CD4-positive, alpha-beta T cell treated with Interferon alpha-2 for 1 hour (primary cell): ENCODE data around the gene UCP3.
A peak's percentile ranks its signal among the peaks of the same experiment; 100 is the strongest.
"Not testable (repeated sequence)": the region's sequence is repeated elsewhere in the genome, so short reads cannot be mapped to it uniquely, and the experiment has no call there.

Experiments
- DNase-seq, 2 donors: peaks; one replicate each; pipeline ENCODE4 v3.0.0-alpha.2; 2020 to 2022

Gene UCP3

DNA sequence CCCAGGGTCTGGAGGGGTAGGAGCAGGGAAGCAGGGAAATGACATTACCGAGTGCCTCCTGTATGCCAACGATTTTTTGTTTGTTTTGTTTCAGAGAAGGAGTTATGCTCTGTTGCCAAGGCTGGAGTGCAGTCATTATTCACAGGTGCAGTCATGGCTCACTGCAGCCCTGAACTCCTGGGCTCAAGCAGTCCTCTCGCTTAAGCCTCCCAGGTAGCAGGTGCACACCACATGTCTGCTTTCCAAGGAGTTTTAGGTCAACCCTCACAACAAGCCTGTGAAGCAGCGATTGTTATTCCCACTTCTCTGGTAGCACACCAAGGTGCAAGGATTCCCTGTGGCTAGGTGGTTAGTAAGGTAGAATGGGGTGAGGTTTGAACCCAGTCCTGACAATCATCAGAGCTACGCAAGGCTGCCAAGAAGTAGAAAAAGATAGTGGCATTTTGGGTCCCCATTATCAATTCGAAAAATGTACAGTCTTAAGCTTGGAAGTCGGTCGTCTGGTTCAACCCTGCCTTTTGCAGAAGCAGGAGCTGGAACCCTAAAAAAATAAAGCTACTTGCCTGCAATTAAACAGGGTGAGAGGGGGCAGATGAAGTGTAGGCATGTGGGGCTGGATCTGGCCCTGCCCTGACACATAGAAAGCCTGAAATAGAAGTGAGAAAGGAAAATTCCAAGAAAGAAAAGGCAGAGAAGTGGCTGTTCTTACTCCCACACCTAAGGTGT is 9.1 kb downstream of the UCP3 start:
- peak in 1 of 2 donors; percentile 51 for DNase-seq

DNA sequence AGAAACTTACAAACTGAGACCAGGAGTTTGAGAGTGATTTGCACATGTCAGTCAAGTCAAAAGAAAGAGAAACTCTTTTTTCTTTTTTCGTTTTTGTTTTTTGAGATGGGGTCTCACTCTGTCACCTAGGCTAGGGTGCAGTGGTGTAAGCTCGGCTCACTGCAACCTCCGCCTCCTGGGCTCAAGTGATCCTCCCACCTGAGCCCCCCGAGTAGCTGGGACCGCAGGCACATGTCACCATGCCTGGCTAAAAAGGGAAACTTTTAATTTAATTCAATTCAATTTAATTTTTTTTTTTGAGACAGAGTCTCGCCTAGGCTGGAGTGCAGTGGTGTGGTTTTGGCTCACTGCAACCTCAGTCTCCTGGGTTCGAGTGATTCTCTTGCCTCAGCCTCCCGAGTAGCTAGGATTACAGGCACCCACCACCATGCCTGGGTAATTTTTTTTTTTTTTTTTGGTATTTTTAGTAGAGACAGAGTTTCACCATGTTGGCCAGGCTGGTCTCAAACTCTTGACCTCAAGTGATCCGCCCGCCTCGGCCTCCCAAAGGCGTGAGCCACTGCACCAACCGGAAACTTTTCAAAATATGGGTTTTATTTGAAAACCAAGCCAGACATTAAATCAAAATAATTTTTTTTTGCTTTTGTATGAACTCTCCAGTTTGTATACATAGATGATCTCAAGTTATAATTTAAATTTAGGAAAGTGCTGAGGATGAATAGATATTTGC is 9.9 kb downstream of the UCP3 start:
- DNase-seq = no peak

DNA sequence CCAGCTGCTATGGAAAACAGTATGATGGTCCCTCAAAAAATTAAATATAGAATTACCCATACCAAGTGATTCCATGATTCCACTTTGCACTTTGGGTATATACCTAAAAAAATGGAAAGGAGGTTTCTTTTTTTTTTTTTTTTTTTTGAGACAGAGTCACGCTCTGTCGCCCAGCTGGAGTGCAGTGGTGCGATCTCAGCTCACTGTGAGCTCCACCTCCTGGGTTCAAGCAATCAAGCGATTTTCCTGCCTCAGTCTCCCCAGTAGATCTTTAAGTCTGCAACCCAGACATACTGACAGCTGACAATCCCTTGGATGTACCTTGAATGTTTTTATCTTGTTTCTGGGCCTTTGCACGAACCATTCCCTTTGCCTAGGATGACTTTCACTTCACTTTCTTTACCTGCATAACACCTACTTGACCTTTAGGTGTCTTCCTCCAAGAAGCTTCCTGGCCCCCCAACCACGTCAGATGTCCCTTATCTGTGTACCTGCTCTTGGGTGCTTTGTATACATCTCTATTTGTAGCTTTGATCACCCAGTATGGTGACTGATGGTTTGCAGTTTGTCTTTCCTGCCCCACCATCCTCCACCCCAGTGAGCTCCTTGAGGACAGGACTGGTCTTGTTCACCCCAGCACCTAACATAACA is 11.6 kb downstream of the UCP3 start:
- DNase-seq = no peak

DNA sequence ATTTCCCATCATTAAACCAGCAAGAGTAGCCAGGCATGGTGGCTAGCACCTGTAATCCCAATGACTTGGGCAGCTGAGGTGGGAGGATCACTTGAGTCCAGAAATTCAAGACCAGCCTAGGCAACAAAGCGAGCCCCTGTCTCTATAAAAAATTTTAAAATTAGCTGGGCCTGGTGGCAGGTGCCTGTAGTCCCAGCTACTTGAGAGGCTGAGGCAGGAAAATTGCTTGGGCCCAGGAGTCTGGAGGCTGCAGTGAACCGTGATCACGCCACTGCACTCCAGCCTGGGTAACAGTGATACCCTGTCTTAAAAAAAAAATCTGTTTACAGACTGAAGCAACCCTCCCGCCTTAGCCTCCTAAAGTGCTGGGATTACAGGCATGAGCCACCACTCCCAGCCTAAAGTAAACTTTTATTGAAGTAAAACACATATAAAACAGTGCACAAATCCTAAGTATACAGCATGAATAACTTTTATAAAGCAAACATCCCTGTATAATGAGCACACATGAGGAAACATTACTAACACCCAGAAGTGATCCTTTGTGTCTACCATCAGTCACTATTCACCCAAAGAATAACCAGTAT is 12.6 kb downstream of the UCP3 start:
- DNase-seq = no peak

DNA sequence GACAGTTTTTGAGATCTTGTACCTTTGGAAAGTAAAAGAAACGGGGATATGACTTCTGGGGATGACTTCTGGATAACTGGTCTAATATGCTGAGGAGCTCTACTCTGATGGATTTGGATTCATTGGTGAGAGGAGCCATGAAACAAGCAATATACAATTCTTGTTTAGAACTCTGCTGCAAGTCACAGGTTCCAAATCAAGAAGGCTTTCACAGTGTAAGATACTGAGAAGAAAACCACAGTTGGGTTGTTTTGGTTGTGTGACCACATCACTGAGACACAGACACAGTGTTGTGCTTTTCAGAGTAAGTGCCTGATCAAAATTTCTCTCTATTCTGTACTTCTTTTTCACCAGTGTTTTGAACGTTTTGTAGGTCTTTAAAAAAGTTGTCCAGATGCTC is 13.2 kb downstream of the UCP3 start:
- peak; percentile 49 to 82 for DNase-seq

DNA sequence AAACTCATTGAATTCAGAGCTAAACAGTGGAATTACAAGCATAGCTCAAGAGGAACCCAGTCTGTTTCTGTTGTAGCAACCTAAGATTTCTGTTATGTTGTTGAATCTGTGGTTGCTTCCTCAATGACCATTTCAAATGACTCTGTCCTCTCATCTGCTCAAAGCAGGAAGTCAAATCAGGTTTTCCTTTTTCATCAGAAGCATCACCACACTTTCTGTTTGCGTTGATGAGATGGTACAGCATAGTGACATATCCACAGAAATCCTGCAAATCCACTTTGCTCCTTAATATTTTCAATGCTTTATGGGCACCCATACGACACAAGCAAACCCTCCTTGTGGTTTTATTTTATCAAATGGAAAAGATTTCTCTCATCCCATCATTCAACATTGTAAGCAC is 13.6 kb downstream of the UCP3 start:
- peak; percentile 47 to 86 for DNase-seq

DNA sequence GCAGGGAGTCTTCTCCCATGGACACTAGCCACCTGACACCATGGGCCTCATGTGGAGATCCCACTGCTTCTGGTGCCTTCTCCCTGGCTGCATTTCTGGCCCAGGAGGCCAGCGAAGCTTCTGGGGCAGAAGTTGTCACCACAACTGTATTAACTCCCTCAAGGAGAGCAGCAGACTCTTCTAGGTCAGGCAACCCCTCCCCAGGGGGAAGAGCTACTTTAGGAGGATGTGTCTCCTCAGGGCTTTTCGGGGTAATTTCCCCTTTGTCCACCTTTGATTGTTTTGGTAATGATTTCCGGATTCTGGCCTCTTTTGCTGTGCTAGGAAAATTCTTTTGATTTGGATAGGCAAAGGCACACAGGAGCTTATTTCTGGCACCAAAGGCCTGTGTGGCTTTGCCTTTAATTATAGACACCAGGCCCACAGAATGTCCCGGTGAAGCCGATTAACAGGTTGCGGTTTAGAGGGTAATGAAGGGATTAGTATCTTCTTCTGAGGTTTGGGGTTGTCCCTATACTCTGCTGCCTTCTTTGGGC is 17.3 kb downstream of the UCP3 start:
- peak in 1 of 2 donors; percentile 46 for DNase-seq

DNA sequence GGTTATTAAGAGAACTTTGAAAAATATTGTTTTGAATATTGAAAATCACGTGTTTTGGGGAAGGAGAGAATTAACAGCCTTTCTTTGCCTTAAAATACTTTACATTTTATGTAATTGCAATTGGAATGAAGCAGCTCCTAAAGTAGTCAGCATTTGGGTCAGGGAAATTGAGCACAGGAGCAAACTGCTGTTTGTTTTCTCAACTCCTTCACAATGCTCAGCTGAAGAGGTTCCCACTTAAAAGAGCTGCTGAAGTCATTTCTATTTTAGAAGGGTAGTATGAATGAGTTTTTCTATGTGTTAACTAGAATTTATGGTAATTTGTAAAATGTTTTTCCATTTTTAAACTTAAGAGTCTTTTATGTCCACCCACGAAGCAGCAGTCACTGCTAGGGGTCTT is 18.2 kb downstream of the UCP3 start:
- DNase-seq = no peak

DNA sequence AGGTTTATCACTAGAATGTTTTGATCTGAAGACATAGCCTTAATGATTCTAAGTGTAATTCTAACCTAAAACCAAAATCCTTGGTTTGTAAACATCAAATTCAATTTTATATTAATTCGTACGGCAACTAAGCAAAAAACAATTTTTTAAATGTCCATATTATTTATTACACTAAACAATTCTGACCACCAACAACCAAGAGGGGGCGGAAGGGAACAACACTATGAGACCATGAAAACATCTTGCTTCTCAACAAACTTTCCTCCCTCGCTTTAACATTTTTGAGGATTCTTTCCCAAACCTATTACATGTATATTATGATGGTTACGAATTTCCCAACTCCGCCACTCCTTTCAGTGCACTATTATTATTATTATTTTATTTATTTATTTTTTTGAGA is 19.7 kb downstream of the UCP3 start:
- DNase-seq = no peak

DNA sequence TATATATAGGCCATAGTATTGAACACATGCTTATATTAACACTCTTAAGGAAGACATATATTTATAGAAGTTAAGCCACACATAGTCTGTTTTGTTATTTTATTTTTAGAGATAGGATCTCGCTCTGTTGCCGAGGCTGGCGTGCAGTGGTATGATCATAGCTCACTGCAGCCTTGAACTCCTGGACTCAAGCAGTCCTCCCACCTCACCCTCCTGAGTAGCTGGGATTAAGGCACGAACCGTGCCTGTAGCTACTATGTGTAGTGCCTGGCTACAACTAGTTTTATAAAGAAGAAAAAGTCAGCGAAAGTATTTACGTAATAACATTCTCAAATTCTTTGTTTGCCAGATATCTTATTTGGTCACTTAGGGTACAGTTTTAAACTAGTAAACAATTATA is 20.7 kb downstream of the UCP3 start:
- no peak for DNase-seq

DNA sequence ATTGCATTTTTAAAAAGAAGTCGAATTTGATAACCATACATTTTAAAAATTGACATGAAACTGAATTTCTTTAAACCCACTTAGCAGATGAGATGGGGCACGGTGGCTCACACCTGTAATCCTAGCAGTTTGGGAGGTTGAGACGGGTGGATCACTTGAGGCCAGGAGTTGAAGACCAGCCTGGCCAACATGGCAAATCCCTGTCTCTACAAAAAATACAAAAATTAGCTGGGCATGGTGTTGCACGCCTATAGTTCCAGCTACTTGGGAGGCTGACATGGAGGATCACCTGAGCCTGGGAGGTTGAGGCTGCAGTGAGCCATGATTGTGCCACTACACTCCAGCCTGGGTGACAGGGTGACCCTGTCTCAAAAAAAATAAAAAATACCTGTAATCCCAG is 23.2 kb downstream of the UCP3 start:
- DNase-seq = not testable (repeated sequence)

DNA sequence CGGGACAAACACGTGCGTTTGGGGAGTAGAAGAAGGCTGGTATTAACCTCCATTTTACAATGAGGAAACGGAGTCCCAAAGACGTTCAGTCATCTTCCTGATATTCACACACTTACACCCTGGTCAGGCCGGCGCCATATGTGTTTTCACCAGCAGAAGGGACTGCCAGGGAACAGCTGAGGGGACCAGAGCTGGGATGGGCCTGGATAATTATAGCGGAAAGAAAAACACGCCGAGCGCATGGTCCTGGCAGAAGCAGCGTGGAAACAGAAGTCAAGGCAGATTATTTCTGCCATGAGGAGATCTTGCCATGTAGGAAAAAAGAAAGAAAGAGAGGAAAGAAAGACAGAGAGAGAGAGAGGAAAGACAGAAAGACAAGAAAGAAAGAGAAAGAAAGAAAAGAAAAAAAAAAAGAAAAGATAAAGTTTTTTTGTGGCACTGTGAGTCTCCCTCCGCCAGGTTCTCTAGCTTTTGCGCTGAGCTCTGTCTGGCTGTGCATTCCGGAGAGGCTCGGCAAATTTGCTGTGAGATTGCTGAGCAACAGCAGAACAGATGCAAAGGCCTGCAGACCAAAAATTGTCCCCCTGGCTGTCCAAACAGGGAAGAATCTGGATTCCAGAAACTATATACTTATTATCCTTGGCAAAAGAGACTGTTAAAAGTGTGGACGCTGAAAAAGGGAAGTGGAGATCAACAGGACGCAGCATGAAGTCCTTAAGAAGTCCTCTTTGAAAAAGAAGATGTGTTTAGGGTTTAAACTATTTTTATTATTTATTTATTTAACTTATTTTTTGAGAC is 24.9 kb downstream of the UCP3 start:
- DNase-seq = no peak

DNA sequence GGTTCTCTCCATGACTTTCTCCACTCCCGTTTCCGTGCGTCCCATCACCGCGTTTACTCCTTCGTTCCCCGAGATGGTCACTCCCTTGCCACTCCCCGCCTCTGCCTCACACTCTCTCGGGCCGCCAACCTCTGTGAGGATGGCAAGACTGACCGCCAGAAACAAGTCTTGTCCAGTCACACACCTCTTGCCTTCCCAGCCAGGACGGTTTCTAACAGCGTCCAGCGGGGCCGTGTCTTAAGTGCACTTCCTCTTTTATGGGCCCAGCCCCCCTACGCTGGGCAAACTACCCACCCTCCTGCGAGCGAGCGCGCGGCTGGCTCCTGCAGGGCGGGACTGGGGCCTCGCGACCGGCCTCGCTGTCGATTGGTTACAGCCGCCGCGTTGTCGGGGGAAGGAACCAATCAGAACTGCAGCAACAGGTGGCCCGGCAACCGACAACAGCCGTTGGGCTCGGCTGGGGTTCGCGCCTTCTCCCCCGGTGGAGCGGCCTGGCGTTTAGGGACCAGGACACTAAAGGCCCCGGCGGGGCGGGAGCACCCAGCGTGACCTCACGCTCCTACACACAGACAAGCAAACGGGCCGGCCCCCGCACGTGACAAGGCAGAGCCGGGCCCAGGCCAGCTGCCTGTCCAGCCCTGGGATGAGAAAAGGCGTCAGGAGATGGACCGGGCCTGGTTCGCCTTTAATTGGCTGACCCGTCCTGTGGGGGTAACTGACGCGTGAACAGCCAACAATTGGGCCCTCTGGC is 25.7 kb downstream of the UCP3 start:
- peak; percentile 95 to 96 for DNase-seq

DNA sequence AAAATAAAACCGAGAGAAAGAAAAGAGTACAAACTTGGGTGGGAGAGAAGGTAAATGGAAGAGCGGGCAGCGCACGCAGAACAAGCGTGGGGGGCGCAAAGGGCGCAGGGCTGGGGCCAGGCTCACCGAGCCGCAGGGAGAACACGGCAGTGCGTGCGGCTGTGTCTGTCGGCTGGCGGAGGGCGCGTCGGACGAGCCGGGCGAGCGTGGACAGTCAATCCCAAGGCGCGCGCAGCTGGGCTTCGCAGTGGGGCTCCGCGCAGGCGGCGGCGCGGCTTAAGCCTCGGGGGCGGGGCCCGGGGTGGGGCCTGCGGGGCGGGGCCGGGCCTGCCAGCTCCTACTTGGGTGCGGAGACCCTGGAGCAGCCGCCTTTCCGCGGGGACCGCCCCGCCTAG is 26.3 kb downstream of the UCP3 start, which contains the start of gene UCP2:
UCP2 (minus strand) TSS at position 249 of the 395 bp plus-strand sequence. CDS start 4,465 bp downstream, outside the sequence.
- peak; percentile 82 to 89 for DNase-seq

DNA sequence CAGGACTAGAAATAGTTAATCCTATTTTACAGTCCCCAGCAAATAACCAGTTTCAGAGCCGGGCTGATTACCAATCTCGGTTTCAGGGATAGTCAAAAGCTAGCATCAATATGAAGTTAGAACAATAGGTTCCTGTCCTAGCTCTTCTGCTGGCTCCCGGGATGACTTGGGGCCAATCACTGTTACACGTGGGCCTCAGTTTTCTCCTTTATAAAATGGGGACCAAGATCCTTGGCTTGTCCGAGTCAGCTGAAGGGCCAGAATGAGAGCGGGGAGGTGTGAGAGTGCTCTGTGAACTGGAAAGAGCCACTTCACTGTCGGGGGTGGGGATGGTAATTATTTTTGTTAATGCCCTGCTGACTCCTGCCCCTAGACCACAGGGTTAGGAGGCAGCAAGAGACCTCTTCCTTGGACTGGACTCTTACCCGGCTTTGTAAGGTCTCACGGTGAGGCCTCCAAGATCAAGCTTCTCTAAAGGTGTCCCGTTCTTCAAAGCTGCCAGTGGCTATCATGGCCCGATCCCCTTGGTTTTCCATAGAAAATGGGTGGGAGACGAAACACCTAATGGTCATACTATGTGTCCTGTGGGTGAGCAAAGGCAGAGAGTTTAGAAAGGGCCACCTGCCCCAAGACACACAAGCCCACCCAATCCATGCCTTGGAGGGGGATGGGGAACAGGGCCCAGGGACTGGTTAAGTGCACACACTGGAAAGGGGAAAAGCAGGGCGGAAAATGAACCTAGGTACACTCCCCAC is 27.7 kb downstream of the UCP3 start:
- DNase-seq = no peak

DNA sequence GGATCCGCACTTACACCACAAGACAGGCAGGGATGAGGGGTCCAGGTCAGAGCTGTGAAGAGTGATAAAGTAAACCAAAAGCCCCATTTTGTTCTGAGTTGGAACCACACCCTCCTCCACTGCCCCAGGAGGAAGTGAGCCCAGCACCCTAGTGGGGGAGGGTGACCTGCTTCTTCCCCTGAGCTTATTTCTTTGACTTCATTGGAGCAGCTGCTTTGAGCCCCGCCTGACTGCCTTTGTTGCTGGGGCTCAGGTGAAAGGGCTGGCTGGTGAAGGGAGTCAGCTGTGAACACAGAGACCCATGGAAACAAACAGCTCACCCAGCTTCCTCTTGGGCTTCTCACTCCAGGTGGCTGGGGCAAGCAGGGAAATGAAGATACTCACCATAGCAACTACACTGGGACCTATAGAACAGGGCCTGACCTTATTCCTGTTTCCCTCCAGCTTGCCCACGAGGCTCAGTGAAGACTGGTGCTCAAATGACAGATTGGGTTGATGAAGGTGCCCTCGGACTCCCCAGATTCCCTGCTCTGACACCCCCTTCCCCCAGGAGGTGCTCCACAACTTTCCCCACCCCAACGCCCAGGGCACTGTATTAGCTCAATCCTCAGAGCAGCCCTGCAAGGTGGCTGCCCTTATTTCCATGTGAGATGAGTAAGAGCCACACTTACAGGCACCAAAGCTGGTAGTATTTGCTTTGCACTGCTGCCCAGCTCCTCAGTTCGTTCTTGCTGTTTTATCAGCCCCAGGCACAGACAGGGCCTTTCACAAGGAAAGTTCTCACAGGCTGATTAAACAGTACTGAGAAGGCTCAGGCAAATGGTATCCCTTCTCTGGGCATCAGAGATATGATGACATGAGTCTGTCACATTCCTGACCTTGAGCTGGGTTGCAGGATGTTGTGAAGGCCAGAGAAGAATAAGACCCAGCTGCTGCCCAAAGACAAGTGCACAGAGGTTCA is 28.6 kb downstream of the UCP3 start:
- peak; percentile 87 to 90 for DNase-seq

DNA sequence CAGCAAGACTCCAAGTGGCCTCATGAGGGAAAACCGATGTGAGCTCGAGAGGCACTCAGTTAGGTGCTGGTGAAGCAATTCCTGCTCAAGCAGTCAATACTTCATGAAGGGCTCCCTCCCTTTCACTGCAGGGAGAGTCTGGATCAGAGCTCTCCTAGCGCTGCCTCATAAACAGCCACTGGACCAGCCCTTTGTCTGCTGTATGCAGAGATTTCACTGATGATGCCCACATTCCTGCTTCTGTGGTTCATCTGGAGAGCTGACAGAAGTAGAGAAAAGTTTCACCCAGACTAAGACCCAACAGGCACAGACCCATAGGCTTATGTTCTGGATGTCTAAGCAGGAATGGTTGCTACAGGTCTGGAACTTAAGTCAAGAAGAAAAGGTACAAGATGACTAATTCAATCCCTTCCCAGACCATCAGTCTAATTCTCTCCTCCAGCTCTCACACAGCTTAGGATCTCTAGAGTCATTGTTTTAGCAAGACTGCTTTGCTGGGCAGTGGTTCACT is 30.3 kb downstream of the UCP3 start:
- no peak for DNase-seq

DNA sequence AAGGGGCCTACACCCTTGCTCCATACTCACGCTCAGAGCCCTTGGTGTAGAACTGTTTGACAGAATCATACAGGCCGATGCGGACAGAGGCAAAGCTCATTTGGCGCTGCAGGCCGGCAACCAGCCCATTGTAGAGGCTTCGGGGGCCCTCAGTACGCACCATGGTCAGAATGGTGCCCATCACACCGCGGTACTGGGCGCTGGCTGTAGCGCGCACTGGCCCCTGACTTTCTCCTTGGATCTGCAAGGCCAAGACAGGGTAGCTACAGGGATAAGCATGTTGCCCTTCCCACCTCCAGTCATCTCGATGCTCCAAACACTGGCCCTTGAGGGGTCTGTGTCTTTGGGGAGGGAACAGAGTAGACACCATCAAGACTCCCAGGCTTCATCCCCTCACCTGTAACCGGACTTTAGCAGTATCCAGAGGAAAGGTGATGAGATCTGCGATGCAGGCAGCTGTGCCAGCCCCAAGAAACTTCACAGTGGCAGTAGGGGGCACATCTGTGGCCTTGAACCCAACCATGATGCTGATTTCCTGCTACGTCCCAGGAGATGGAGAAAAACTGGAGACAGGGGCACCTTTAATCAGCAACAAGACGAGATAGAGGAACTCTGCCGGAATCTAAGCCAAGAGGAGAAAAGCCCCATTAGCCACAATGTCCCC is 30.9 kb downstream of the UCP3 start:
- no peak for DNase-seq
